HG02678 (cell line): Measurements from ENCODE around the gene TREX2.

Source experiments
- ATAC-seq: cut with Tn5 transposase; IDR thresholded peaks from one replicate; pipeline ENCODE4 v1.9.1; 2021; ENCODE audit warnings: mild to moderate bottlenecking, moderate library complexity; ENCODE audit not compliant: unreplicated experiment

The TREX2 gene

DNA sequence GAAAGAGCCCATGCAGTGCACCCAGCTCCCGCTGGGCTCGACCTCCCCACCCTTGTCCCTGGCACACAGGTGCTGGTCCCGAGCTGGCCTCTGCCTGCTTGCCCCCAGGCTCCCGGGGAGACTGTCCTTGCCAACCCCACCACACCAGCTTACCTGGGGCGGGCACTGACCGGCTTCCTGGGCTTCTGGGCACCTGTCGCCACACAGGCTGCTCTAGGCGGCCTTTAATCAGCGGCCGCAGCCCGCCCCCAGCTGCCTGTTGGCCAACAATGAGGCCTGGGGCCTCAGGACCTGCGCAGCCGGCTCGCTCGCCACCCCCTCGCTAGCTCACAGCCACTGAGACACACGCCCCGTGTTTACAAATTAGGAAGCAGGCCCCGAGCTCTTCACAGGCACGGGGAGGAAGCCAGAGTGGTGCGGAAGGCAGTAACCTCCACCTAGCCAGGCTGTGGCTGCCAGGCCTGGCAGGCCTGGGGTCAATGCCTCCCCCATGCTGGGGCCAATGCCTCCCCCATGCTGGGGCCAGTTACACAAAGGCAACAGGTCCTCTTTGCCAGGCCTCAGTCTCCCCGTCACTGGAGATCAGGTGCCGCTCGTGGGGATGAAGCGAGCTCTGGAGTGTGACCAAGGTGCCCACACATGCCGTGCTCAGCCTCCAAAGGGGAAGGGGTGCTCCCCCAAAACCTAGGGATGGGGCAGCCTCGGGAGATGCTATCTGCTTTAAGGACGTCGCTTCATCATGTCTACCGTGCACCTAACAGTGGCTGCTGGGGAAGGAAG is at the start of gene TREX2:
Gene TREX2 (minus strand): TSS at position 201 of the 780 bp plus-strand sequence. CDS start 626 bp downstream, outside the sequence.
- no peak for ATAC-seq

- ATAC-seq = no peak
These were observed 49.5 kb upstream of the TREX2 start for GRCh38 chrX:153495362-153495751.

GRCh38 chrX:153494541-153495361 is 48.9 kb upstream of the TREX2 start, which contains the start of gene BGN:
TSS of gene BGN (plus strand) at chrX:153494980. CDS start at chrX:153504632, 9,652 bp downstream.
- no peak for ATAC-seq

DNA sequence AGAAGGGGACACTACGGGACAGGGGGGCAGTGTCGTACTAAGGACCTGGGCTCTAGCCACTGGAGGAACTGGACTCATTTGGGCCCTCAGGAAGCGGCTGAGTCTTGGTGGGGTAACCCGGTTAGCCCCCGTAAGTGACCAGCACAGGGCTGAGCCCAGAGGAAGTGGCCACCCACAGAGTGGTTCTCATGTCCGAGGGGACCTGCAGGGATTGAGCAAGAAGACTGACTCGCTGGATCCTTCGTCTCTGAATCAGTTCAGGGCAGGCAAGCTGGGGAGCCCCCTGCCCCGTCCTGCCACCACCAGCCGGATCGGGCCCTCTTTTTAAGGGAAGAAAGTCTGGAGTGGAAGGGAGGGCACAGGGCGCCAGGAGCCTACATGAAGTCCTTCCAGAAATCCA is 48.2 kb upstream of the TREX2 start:
- ATAC-seq = no peak

DNA sequence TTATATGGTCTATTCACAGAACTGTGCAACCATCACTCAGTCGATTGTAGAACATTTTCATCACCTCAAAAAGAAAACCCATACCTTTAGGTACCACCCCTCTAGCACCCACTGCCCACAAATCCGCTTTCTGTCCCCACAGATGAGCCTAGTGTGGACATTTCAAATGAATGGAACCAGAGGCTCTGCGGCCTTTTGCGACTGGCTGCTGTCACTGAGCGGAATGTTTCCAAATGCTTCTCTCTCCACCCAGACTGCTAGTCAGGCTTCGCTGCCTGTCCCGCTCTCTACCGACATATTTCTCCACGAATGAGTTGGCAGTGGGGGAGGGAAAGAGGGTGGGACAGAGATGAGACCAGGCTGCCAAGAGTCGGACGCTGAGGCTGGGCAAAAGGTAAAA is 47.2 kb upstream of the TREX2 start:
- no peak for ATAC-seq

GRCh38 chrX:153492543-153492942 is 46.7 kb upstream of the TREX2 start:
- ATAC-seq = no peak

- no peak for ATAC-seq
These were observed 46.1 kb upstream of the TREX2 start for GRCh38 chrX:153491918-153492317.

DNA sequence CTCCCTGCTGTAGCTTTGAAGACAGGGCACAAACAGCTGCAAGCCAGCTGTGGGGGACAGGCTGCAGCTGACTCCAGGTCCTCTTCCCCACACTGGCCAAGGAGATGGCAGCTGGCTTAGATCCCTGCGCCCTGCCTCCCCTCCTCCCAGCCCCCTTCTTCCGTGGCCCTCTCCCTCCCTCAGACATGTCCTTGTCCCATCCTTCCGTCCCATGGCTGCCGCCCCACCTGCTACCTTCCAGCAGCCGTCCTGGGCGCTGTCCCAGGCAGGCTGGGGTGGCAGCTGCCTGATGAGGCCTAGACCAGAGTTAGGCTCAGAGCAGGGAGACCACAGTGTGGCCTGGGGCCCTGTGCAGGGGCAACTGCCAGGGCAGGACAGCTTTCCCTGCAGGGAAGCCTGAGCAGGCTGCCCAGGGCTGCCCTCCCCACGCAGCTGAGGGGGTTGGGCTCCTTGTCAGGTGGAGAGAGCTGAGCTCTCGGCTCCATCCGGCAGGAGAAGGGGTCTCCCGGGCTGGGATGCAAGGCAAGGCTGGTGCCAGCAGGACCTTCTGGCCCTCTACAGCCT is 45.6 kb upstream of the TREX2 start:
- ATAC-seq = no peak

- no peak for ATAC-seq
These were observed 44.5 kb upstream of the TREX2 start for GRCh38 chrX:153490217-153490930.

- no peak for ATAC-seq
These were observed 42.5 kb upstream of the TREX2 start for GRCh38 chrX:153488231-153488914.

DNA sequence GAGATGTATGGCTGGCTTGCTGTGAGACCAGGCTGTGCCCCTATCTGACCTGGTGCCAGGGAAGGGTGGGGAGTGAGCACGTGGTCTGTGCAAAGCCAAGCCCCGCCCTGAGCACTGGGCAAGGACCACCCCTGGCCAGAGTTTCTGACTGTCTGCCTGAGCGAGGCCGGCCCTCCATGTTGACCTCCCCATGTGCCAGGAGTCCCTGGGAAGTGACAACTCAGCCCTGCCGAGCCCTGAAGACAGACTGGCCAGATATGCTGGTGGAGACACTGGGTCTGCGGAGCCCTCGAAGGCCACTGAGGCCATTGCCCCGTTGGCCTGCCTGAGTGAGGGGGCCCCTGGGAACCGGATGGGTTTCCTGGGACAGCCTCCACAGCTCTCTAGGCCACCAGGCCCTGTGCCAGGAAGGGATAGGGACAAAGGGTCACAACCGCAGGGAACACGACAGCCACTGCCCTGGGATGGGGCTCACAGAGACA is 41.8 kb upstream of the TREX2 start:
- ATAC-seq = no peak

GRCh38 chrX:153486171-153486570 is 40.3 kb upstream of the TREX2 start:
- ATAC-seq = no peak

DNA sequence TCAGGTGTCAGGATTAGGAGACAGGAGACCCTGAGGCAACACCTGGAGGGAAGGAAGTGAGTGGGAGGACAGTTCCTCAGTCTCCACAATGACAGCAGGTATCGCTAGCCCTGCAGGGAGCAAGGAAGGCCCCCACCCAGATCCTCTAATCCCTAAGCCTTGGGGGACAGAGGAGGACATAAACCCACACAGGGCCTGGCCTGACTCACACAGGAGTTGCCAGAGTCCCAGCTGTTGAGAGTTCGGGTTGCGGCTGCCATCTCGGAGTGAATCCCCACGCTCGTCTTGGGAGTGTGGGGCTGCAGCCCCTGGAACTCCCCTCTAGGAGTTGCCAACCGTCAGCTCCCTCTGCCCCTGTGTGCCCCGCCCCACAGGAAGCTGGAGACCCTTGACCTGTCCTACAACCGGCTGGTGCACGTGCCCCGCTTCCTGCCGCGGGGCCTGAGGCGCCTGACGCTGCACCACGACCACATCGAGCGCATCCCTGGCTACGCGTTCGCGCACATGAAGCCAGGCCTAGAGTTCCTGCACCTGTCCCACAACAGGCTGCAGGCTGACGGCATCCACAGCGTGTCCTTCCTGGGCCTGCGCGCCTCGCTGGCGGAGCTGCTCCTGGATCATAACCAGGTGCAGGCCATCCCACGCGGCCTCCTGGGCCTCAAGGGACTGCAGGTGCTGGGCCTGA is 39.7 kb upstream of the TREX2 start:
- no peak for ATAC-seq

DNA sequence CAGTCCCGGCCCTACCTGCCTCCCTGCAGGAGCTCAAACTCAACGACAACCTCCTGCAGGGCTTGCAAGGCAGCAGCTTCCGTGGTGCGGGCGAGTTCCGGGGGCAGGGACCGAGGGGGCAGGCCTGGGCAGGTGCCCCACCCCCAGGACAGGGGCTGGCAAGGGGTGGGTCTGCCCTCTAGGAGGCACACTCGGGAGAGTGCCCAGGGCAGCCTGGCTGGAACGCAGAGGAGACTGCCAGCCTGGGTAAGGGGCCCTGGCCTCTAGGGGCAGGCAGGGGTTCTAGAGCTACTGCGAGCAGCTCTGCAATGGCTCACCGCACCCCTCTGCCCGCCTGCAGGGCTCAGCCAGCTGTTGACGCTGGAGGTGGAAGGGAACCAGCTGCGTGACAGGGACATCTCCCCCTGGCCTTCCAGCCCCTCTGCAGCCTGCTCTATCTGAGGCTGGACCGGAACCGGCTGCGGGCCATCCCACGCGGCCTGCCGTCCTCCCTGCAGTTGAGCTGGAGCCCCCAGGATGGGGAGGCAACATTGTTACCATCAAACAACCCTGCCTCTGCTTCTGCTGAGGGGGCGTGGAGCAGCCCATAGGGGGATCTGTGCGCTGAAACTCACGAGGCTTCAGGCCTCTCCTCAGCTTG is 36.6 kb upstream of the TREX2 start:
- ATAC-seq = no peak

GRCh38 chrX:153481043-153481442 is 35.2 kb upstream of the TREX2 start:
- no peak for ATAC-seq

- ATAC-seq = no peak
These were observed 32.9 kb upstream of the TREX2 start for GRCh38 chrX:153478746-153479145.

DNA sequence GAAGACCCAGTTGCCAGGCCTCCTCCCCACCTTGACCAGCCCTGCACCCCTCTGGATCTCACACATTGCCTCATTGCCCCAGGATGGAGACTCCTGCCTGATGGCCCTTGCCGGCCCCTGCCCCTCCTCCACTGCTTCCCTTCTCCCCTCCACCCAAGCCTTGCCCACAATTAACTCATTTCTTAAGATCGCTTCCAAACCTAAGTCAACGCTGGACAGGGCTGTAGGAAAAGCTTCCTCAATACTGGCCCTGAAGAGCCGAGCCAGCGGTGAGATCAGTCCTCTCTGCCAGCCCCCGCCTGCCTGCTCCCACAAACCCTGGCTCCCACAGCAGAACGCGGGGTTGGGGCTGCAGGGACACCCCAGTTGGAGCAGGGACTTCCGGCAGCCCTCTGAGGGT is 32.0 kb upstream of the TREX2 start:
- ATAC-seq = no peak

DNA sequence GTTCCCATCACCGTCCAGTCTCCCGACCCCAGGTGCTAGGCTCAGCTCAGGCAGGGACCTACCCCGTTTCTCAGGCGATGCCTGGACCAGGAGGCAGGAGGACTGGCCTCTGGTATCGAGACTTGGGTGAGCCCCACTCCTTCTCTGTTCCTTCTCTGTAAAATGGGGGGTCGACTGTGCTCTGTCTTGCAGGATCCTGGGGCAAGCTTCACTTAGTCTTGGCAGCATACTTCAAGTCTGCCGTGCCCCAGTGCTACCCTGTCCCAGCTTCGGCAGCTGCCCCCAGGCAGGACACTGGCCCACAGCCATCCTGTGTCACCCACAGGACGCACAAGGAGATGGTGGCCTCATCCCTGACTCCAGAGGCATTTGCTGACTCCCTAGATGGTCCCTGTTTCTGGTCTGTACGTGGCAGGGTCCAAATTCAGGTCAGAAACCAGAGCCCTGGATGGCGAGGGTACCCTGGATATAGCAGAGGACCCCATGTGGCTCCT is 31.6 kb upstream of the TREX2 start:
- no peak for ATAC-seq
